IPS-15b (cell line): ENCODE results near the gene LEAP2.

ENCODE experiments used
- H3K27me3 ChIP-seq: one replicate; pipeline ENCODE4 v1.6.1; 2013; ENCODE audit warnings: low read length; ENCODE audit not compliant: control insufficient read depth, insufficient read depth
- H3K36me3 ChIP-seq: one replicate; pipeline ENCODE4 v1.6.1; 2013; ENCODE audit warnings: low read length; ENCODE audit not compliant: control insufficient read depth, insufficient read depth
- H3K4me1 ChIP-seq: one replicate; pipeline ENCODE4 v1.6.1; 2013; ENCODE audit warnings: mild to moderate bottlenecking, low read length; ENCODE audit not compliant: control insufficient read depth, insufficient read depth
- H3K4me3 ChIP-seq: one replicate; pipeline ENCODE4 v1.5.1; 2013; ENCODE audit warnings: low read depth, low read length
- H3K9ac ChIP-seq: one replicate; pipeline ENCODE4 v1.6.1; 2013; ENCODE audit warnings: low read depth, mild to moderate bottlenecking, low read length
- H3K9me3 ChIP-seq: one replicate; pipeline ENCODE4 v1.6.1; 2013; ENCODE audit warnings: mild to moderate bottlenecking, low read length; ENCODE audit not compliant: control insufficient read depth, insufficient read depth

Gene LEAP2

DNA sequence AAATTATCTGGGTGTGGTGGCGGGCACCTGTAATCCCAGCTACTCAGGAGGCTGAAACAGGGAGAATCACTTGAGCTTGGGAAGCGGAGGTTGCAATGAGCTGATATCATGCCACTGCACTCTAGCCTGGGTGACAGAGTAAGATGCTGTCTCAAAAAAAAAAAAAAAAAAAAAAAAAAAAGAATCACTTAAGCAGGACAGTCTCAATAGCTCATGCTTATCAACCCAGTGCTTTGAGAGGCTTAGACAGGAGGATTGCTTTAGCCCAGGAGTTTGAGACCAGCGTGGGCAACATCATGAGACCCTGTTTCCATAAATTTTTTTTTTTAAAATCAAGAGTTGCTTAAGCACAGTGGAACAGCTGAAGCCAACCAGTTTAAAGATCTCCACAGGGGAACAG is 42.6 kb downstream of the LEAP2 start:
- H3K4me3 ChIP-seq: no peak overlapping the region

More for the DNA sequence above, 42.6 kb downstream of the LEAP2 start:
- H3K4me1 ChIP-seq: no peaks in the 10 kb centered on the region
- no peak overlapping the region for H3K9ac ChIP-seq
- H3K9me3 ChIP-seq: no peaks in the 10 kb centered on the region
- peaks cover 8% of the 10 kb centered on the region for H3K36me3 ChIP-seq
- no peaks in the 10 kb centered on the region for H3K27me3 ChIP-seq
